ENCODE results near the gene MAPKAPK5. TPM values are rescaled to one million over a fixed set of nuclear protein-coding genes. Genes with fewer than 3 reads are reported as not detected.

The MAPKAPK5 gene
- total and polyA plus RNA-seq, 2 of the 13 experiments (the other 11 are each of a cell fraction or from before 2014, with no cell fraction given), result 43.2 to 58.2 TPM

DNA sequence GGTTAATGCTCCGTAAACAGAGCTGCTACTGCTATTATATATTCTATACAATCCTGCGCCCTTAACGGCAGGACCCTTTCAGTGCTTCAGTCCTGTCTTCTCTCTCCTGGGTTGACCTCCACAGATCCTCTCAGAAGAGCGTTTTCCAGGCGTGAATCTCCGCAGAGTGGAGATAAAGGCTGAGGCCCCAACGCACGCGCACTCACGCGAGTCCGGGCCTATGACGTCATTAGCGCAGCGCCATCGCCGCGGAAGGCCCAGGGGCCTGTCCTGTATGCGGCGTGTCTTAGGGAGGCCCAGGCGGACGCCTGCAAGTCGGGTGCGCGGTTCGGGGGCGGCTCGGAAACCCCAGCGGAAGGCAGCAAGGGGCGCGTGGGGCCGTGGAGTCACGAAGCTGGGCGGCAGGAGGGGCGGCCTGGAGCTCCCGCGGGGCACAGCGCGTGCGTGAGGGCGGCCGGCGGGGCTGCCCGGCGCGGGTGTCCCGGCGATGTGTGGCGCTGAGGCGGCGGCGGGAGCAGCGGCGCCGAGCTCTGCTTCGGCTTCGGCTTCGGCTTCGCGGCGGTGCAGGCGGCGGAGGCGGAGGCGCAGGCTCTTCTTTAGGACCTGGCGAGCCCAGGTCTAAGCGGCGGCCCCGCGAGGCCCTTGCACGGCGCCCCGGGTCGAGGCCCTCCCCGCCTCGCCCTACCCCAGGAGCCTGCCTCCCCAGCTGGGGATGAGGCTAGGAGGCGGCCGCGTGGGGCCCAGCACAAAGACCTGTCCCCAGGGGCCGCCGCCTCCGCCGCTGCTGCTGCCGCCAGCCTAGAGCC, at the start of gene MAPKAPK5 (continued):
- TF ChIP-seq ZBTB38 (CRISPR knock-in tag; IDR thresholded peaks at IDR 0.05) (peak; percentile 70; the same call in 1 of the 2 replicates), HDAC2 (CRISPR knock-in tag; IDR thresholded peaks at IDR 0.05) (peak; percentile 88), NFKB2 (CRISPR knock-in tag; IDR thresholded peaks at IDR 0.05; ENCODE audit: borderline replicate concordance) (peak; percentile 67; the same call in 1 of the 2 replicates), POLR2G (IDR thresholded peaks at IDR 0.05; ENCODE audit: low read depth, low read length) (peak; percentile 92), FIP1L1 (IDR thresholded peaks at IDR 0.05; ENCODE audit: borderline replicate concordance, insufficient read depth, low read depth, low read length) (no peak), PRPF4 (IDR thresholded peaks at IDR 0.05; ENCODE audit: low read depth, low read length, poor library complexity, severe bottlenecking) (no peak), DNMT1 (CRISPR knock-in tag; IDR thresholded peaks at IDR 0.05) (0 out of 2 replicates have a peak, but pooled peaks have one; percentile 18), LCORL (IDR thresholded peaks at IDR 0.05) (peak; percentile 58; the same call in 1 of the 2 replicates), LCORL (CRISPR knock-in tag; IDR thresholded peaks at IDR 0.05) (no peak; the same call in 1 of the 2 replicates), ZFP36L2 (CRISPR knock-in tag; IDR thresholded peaks at IDR 0.05) (no peak), ATF7 (IDR thresholded peaks at IDR 0.05) (peak; percentile 100), ATF7 (CRISPR knock-in tag; IDR thresholded peaks at IDR 0.05) (peak; percentile 99), HCFC1 (IDR thresholded peaks at IDR 0.05; ENCODE audit: low read depth, low read length) (peak; percentile 87), PCBP2 (optimal IDR thresholded peaks at IDR 0.05; ENCODE audit: low read depth, low read length, poor library complexity, severe bottlenecking) (no peak), ZKSCAN1 (IDR thresholded peaks at IDR 0.05; ENCODE audit: low read length) (no peak), ZBTB8A (CRISPR knock-in tag; IDR thresholded peaks at IDR 0.05; ENCODE audit: borderline replicate concordance, low read depth) (no peak), SYNCRIP (IDR thresholded peaks at IDR 0.05; ENCODE audit: insufficient read depth, low read depth, low read length) (no peak), ZNF136 (CRISPR knock-in tag; IDR thresholded peaks at IDR 0.05; ENCODE audit: low read depth) (0 out of 2 replicates have a peak, but pooled peaks have one; percentile 29), NPAS2 (CRISPR knock-in tag; IDR thresholded peaks at IDR 0.05; ENCODE audit: borderline replicate concordance) (no peak)
- TF ChIP-seq, protein P1, sequence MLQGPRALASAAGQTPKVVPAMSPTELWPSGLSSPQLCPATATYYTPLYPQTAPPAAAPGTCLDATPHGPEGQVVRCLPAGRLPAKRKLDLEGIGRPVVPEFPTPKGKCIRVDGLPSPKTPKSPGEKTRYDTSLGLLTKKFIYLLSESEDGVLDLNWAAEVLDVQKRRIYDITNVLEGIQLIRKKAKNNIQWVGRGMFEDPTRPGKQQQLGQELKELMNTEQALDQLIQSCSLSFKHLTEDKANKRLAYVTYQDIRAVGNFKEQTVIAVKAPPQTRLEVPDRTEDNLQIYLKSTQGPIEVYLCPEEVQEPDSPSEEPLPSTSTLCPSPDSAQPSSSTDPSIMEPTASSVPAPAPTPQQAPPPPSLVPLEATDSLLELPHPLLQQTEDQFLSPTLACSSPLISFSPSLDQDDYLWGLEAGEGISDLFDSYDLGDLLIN (CRISPR knock-in tag; IDR thresholded peaks at IDR 0.05; ENCODE audit: borderline replicate concordance), result no peak
- TF ChIP-seq, protein P2, sequence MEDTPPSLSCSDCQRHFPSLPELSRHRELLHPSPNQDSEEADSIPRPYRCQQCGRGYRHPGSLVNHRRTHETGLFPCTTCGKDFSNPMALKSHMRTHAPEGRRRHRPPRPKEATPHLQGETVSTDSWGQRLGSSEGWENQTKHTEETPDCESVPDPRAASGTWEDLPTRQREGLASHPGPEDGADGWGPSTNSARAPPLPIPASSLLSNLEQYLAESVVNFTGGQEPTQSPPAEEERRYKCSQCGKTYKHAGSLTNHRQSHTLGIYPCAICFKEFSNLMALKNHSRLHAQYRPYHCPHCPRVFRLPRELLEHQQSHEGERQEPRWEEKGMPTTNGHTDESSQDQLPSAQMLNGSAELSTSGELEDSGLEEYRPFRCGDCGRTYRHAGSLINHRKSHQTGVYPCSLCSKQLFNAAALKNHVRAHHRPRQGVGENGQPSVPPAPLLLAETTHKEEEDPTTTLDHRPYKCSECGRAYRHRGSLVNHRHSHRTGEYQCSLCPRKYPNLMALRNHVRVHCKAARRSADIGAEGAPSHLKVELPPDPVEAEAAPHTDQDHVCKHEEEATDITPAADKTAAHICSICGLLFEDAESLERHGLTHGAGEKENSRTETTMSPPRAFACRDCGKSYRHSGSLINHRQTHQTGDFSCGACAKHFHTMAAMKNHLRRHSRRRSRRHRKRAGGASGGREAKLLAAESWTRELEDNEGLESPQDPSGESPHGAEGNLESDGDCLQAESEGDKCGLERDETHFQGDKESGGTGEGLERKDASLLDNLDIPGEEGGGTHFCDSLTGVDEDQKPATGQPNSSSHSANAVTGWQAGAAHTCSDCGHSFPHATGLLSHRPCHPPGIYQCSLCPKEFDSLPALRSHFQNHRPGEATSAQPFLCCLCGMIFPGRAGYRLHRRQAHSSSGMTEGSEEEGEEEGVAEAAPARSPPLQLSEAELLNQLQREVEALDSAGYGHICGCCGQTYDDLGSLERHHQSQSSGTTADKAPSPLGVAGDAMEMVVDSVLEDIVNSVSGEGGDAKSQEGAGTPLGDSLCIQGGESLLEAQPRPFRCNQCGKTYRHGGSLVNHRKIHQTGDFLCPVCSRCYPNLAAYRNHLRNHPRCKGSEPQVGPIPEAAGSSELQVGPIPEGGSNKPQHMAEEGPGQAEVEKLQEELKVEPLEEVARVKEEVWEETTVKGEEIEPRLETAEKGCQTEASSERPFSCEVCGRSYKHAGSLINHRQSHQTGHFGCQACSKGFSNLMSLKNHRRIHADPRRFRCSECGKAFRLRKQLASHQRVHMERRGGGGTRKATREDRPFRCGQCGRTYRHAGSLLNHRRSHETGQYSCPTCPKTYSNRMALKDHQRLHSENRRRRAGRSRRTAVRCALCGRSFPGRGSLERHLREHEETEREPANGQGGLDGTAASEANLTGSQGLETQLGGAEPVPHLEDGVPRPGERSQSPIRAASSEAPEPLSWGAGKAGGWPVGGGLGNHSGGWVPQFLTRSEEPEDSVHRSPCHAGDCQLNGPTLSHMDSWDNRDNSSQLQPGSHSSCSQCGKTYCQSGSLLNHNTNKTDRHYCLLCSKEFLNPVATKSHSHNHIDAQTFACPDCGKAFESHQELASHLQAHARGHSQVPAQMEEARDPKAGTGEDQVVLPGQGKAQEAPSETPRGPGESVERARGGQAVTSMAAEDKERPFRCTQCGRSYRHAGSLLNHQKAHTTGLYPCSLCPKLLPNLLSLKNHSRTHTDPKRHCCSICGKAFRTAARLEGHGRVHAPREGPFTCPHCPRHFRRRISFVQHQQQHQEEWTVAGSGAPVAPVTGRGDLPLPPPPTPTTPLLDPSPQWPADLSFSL (CRISPR knock-in tag; IDR thresholded peaks at IDR 0.05), result no peak

Measured in HepG2 (cell line).